HG03159 (cell line): ENCODE measurements around the gene MAST2.
"Not testable (repeated sequence)": the region's sequence is repeated elsewhere in the genome, so short reads cannot be mapped to it uniquely, and the experiment has no call there.

Source experiments
- ATAC-seq: cut with Tn5 transposase; IDR thresholded peaks from one replicate; pipeline ENCODE4 v1.9.1; 2021; ENCODE audit warnings: mild to moderate bottlenecking, moderate library complexity; ENCODE audit not compliant: unreplicated experiment

The MAST2 gene

GRCh38 chr1:45857101-45857700, 53.8 kb downstream of the MAST2 start:
- ATAC-seq: no peak

GRCh38 chr1:45857755-45858492, 54.5 kb downstream of the MAST2 start:
- ATAC-seq: not testable (repeated sequence)

GRCh38 chr1:45859221-45859620, 55.8 kb downstream of the MAST2 start:
- ATAC-seq: no peak

GRCh38 chr1:45862008-45862407, 58.6 kb downstream of the MAST2 start:
- no peak for ATAC-seq

GRCh38 chr1:45863218-45863617, 59.8 kb downstream of the MAST2 start:
- ATAC-seq: no peak

GRCh38 chr1:45864167-45865106, 61.0 kb downstream of the MAST2 start:
- no peak for ATAC-seq

GRCh38 chr1:45867697-45868348, 64.4 kb downstream of the MAST2 start:
- no peak for ATAC-seq

GRCh38 chr1:45868861-45869260, 65.4 kb downstream of the MAST2 start:
- no peak for ATAC-seq

GRCh38 chr1:45870500-45870899, 67.1 kb downstream of the MAST2 start:
- no peak for ATAC-seq

- ATAC-seq: not testable (repeated sequence)
These were observed 68.9 kb downstream of the MAST2 start for GRCh38 chr1:45872173-45872801.

GRCh38 chr1:45876000-45876617, 72.7 kb downstream of the MAST2 start:
- ATAC-seq: no peak

- ATAC-seq: no peak
These were observed 73.9 kb downstream of the MAST2 start for GRCh38 chr1:45877264-45877663.

GRCh38 chr1:45879885-45880598, 76.6 kb downstream of the MAST2 start:
- ATAC-seq: no peak

- no peak for ATAC-seq
These were observed 77.5 kb downstream of the MAST2 start for GRCh38 chr1:45880930-45881329.

- ATAC-seq: no peak
These were observed 80.2 kb downstream of the MAST2 start for GRCh38 chr1:45883658-45884057.

GRCh38 chr1:45884700-45885099, 81.3 kb downstream of the MAST2 start:
- no peak for ATAC-seq

GRCh38 chr1:45886229-45886628, 82.8 kb downstream of the MAST2 start:
- ATAC-seq: no peak

- ATAC-seq: no peak
These were observed 83.9 kb downstream of the MAST2 start for GRCh38 chr1:45887156-45887842.

GRCh38 chr1:45890078-45890477, 86.7 kb downstream of the MAST2 start:
- no peak for ATAC-seq
